Stimulated activated CD4-positive, alpha-beta T cell treated with anti-CD3 and anti-CD28 coated beads, TNF-alpha, amount 100 ng/mL, for 1 hour (primary cell): ENCODE measurements around the gene FAM170A.

Experiments
- DNase-seq, 3 donors: peaks; one replicate each; pipeline ENCODE4 v3.0.0-alpha.2; 2020; ENCODE audit warnings: low read depth in 3 of 3, low spot score in 1 of 3

Gene FAM170A

GRCh38 chr5:119629339-119629738 lies at the start of gene FAM170A:
FAM170A (plus strand) TSS chr5:119629558; CDS start chr5:119629769, 211 bp downstream.
- DNase-seq = no peak

GRCh38 chr5:119582987-119583386 lies 46.4 kb upstream of the FAM170A start:
- DNase-seq = no peak

GRCh38 chr5:119583684-119584083 lies 45.7 kb upstream of the FAM170A start:
- no peak for DNase-seq

- DNase-seq = no peak
Observed at GRCh38 chr5:119596046-119596445, 33.3 kb upstream of the FAM170A start.

- DNase-seq = no peak
Observed at GRCh38 chr5:119597728-119598298, 31.5 kb upstream of the FAM170A start.

- no peak for DNase-seq
Observed at GRCh38 chr5:119613937-119614336, 15.4 kb upstream of the FAM170A start.

GRCh38 chr5:119614838-119615237 lies 14.5 kb upstream of the FAM170A start:
- DNase-seq = no peak

GRCh38 chr5:119626086-119626485 lies 3.3 kb upstream of the FAM170A start:
- DNase-seq = no peak

GRCh38 chr5:119630752-119631440 lies 1.5 kb downstream of the FAM170A start:
- no peak for DNase-seq

- no peak for DNase-seq
Observed at GRCh38 chr5:119631660-119632059, 2.3 kb downstream of the FAM170A start.

- no peak for DNase-seq
Observed at GRCh38 chr5:119651486-119651885, 22.1 kb downstream of the FAM170A start.

GRCh38 chr5:119655061-119655460 lies 25.7 kb downstream of the FAM170A start:
- DNase-seq = no peak

GRCh38 chr5:119656023-119656422 lies 26.7 kb downstream of the FAM170A start:
- no peak for DNase-seq

GRCh38 chr5:119666542-119666941 lies 37.2 kb downstream of the FAM170A start:
- DNase-seq = no peak

- no peak for DNase-seq
Observed at GRCh38 chr5:119678351-119679028, 49.1 kb downstream of the FAM170A start.

GRCh38 chr5:119680080-119680479 lies 50.7 kb downstream of the FAM170A start:
- DNase-seq = no peak

- DNase-seq = no peak
Observed at GRCh38 chr5:119681734-119682133, 52.4 kb downstream of the FAM170A start.

- no peak for DNase-seq
Observed at GRCh38 chr5:119682372-119682771, 53.0 kb downstream of the FAM170A start.
